ENCODE results near the gene NPIPB6.

Gene NPIPB6

GRCh38 chr16:28294201-28294600 lies 69.1 kb downstream of the NPIPB6 start:
- peaks cover 18% of the 10 kb centered on the region for H3K27me3 ChIP-seq (ENCODE audit: insufficient read depth, poor library complexity, severe bottlenecking)
- no peak for TF ChIP-seq CTCF (IDR thresholded peaks at IDR 0.05; ENCODE audit: insufficient read depth, low read length)
- TF ChIP-seq REST (IDR thresholded peaks at IDR 0.05; ENCODE audit: insufficient replicate concordance, low read depth): no peak
- no peak for TF ChIP-seq POLR2AphosphoS5 (IDR thresholded peaks at IDR 0.05; ENCODE audit: low read depth)
- TF ChIP-seq SPI1 (IDR thresholded peaks at IDR 0.05; ENCODE audit: borderline replicate concordance, low read depth): no peak
- TF ChIP-seq GABPA (IDR thresholded peaks at IDR 0.05; ENCODE audit: low read depth): no peak
- no peak overlapping the region for H3K27ac ChIP-seq (replicated peaks)
- DNase-seq (ENCODE audit: low read depth in 1 of 2, low spot score in 1 of 2): no peak
- H3K4me3 ChIP-seq (replicated peaks; ENCODE audit: insufficient read depth, low read length): no peak overlapping the region

- DNase-seq (ENCODE audit: low read depth in 1 of 2, low spot score in 1 of 2): no peak
- no peak overlapping the region for H3K27ac ChIP-seq (replicated peaks)
Observed at GRCh38 chr16:28293601-28293960, 69.7 kb downstream of the NPIPB6 start.

More at GRCh38 chr16:28293601-28293960, 69.7 kb downstream of the NPIPB6 start:
- no peak overlapping the region for H3K4me3 ChIP-seq (replicated peaks; ENCODE audit: insufficient read depth, low read length)
- peaks cover 18% of the 10 kb centered on the region for H3K27me3 ChIP-seq (ENCODE audit: insufficient read depth, poor library complexity, severe bottlenecking)
- TF ChIP-seq GABPA (IDR thresholded peaks at IDR 0.05; ENCODE audit: low read depth): no peak
- TF ChIP-seq REST (IDR thresholded peaks at IDR 0.05; ENCODE audit: insufficient replicate concordance, low read depth): no peak
- TF ChIP-seq SPI1 (IDR thresholded peaks at IDR 0.05; ENCODE audit: borderline replicate concordance, low read depth): no peak
- no peak for TF ChIP-seq CTCF (IDR thresholded peaks at IDR 0.05; ENCODE audit: insufficient read depth, low read length)
- no peak for TF ChIP-seq POLR2AphosphoS5 (IDR thresholded peaks at IDR 0.05; ENCODE audit: low read depth)
